ENCODE results near the gene PHF12.

Gene PHF12

DNA sequence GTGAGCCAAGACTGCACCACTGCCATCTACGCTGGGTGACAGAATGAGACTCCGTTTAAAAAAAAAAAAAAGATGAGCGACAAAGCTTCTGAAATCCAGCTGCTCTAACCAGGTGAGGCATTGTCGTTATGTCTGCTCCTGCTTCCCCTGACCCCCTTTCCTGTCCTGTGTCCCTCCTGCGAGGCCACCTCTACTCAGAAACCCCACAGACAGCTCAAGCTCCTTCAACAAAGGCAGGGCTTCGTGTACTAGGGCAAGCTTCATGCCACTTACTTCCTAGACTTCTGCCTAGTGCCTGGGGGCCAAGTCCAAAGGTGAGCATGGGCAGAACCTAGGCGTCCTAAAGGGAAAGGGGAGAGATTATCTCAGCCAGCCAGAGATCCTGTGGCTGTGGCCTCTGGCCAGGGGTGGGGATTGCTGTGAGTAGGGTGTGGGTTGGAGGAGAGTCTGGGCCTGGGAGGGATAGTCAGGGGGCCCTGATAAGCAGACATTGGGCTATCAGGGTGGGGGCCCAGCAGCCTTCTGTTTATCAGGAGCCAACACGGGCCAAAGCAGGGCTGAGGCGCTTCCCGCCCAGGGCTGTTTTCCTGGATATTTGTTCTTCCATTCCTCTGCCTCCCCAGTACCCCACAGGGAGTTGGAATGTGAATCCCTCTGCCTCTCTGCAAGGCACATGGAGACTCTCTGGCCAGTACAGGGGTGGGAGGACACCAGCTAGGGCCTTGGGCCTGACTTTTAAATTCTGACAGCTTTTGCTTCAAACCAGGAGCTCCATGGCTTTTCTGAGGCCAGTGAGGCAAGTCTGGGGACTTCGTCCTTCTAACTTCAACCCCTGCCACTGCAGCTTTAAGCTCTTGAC, 86.1 kb downstream of the PHF12 start:
- H3K9me3 ChIP-seq (ENCODE audit: control insufficient read depth, insufficient read depth, low read depth, low read length): no peaks in the 10 kb centered on the region
- H3K4me3 ChIP-seq (ENCODE audit: low read depth, low read length): no peak overlapping the region
- H3K4me1 ChIP-seq (ENCODE audit: control insufficient read depth, insufficient read depth, low read length): peaks cover 14% of the 10 kb centered on the region
- peaks cover 6% of the 10 kb centered on the region for H3K36me3 ChIP-seq (ENCODE audit: control insufficient read depth, insufficient read depth, low read length)
- no peaks in the 10 kb centered on the region for H3K27me3 ChIP-seq (ENCODE audit: control insufficient read depth, insufficient read depth, low read length)
- H3K27ac ChIP-seq (ENCODE audit: low read depth, low read length): no peak overlapping the region
- H3K9ac ChIP-seq (ENCODE audit: low read length): no peak overlapping the region

DNA sequence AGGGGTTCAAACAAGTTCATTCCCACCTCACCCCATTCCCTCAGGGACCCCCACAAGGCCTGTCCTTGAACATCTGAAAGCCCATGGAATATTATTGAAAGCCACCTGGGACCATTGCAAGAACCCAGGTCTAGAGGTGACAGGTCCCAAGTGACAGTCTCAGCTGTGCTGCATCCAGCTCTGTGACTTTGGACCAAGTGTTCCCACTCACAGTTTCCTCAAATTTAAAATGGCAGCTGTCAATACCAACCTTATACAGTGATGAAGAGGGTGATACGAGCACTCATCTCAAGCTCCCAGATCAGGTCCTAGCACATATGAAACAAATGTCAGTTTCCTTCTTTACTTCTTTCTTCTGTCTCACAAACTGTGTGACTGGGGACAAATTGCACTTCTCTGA, 87.4 kb downstream of the PHF12 start:
- no peak overlapping the region for H3K4me3 ChIP-seq (ENCODE audit: low read depth, low read length)
- no peak overlapping the region for H3K9ac ChIP-seq (ENCODE audit: low read length)
- H3K4me1 ChIP-seq (ENCODE audit: control insufficient read depth, insufficient read depth, low read length): peaks cover 14% of the 10 kb centered on the region
- H3K36me3 ChIP-seq (ENCODE audit: control insufficient read depth, insufficient read depth, low read length): peaks cover 10% of the 10 kb centered on the region
- H3K9me3 ChIP-seq (ENCODE audit: control insufficient read depth, insufficient read depth, low read depth, low read length): no peaks in the 10 kb centered on the region
- H3K27ac ChIP-seq (ENCODE audit: low read depth, low read length): no peak overlapping the region
- no peaks in the 10 kb centered on the region for H3K27me3 ChIP-seq (ENCODE audit: control insufficient read depth, insufficient read depth, low read length)

DNA sequence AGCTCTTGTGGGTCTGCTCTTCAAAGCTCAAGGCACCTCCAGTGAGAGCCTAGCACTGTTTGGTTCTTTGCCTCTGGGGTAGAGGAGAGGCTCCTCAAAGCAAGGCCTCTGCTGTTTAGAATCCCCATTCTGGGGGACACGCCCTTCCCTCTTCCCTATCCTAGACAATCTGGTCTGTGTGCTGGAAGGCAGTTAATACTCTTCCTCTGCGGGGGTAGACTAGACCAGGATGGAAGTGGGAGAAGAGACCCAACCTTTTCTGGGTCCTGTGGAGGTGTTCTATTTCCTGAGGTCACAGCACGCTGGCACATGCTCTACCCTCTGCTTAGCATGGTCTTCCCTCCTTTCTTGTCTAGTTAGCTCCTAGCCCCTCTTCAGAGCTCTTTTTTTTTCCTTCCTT, 88.8 kb downstream of the PHF12 start:
- Histone ChIP-seq H3K36me3 (ENCODE audit: control insufficient read depth, insufficient read depth, low read length) (peaks cover 24% of the 10 kb centered on the region), H3K4me1 (ENCODE audit: control insufficient read depth, insufficient read depth, low read length) (peaks cover 14% of the 10 kb centered on the region), H3K9ac (ENCODE audit: low read length) (no peak overlapping the region), H3K4me3 (ENCODE audit: low read depth, low read length) (no peak overlapping the region), H3K27me3 (ENCODE audit: control insufficient read depth, insufficient read depth, low read length) (no peaks in the 10 kb centered on the region), H3K9me3 (ENCODE audit: control insufficient read depth, insufficient read depth, low read depth, low read length) (no peaks in the 10 kb centered on the region), H3K27ac (ENCODE audit: low read depth, low read length) (peak overlapping the region; percentile 18; the same call in 1 of the 2 replicates)

DNA sequence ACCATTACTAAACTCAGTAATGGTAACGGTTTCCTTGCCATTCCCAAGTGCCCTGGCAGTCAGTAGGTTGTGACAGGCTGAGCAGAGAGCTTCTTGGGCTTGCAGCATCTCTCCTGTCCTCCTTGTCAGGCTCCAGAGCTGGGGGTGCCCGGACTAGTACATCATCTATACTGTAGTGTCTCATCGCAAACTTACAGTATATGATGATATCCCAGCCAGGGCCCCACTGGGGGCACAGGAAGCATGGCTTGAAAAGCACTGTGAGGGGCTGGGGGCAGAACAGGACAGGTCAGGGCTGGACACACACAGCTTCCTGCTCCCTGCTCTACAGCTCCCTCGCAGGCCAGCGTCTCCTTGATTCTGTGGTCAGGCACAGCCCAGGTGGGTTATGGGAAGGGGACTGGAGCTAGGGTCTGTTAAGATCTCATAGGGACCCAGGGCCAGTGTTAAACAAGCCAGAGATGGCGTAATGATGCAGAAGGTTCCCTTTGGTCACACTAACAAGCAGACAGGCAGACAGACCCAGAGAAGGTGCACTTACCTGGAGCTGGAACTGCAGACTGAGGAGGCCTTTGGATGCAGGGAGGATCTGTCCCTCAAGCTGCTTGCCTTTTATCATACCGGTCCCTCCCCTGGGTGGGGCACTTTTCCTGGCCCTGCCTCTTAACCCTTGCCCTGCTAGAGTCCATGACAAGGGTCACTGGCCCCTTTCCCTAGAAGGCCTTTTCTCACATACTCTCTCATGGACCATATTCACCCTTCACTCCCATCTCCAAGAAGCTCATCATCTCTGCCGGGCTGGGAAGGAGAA, 89.7 kb downstream of the PHF12 start:
- peak overlapping the region; percentile 17; the same call in 1 of the 2 replicates for H3K4me3 ChIP-seq (ENCODE audit: low read depth, low read length)
- peaks cover 26% of the 10 kb centered on the region for H3K36me3 ChIP-seq (ENCODE audit: control insufficient read depth, insufficient read depth, low read length)
- H3K9ac ChIP-seq (ENCODE audit: low read length): no peak overlapping the region
- H3K9me3 ChIP-seq (ENCODE audit: control insufficient read depth, insufficient read depth, low read depth, low read length): no peaks in the 10 kb centered on the region
- no peaks in the 10 kb centered on the region for H3K27me3 ChIP-seq (ENCODE audit: control insufficient read depth, insufficient read depth, low read length)
- H3K4me1 ChIP-seq (ENCODE audit: control insufficient read depth, insufficient read depth, low read length): peaks cover 14% of the 10 kb centered on the region
- 0 out of 2 replicates have a peak overlapping the region, but pooled peaks have one; percentile 18 for H3K27ac ChIP-seq (ENCODE audit: low read depth, low read length)

DNA sequence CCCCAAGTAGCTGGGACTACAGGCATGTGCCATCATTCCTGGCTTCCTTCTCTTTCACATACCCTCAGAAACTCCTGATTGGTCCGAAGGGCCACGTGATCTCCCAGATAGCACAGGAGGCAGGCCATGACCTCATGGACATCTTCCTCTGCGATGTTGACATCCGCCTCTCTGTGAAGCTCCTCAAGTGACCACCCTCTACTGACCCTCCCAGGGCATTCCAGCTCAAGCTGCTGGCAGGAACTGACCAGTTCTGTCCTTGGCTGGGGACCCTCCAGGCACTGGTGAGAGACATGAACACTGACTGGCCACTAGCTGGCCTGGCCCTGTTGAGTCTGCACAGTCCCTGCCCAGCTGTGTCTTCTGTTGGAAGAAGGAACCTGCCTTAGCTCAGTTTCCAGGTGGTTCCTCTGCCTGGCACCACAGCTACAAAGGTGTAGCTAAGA, 90.9 kb downstream of the PHF12 start:
- Histone ChIP-seq H3K9me3 (ENCODE audit: control insufficient read depth, insufficient read depth, low read depth, low read length) (no peaks in the 10 kb centered on the region), H3K9ac (ENCODE audit: low read length) (no peak overlapping the region), H3K4me1 (ENCODE audit: control insufficient read depth, insufficient read depth, low read length) (peaks cover 11% of the 10 kb centered on the region), H3K4me3 (ENCODE audit: low read depth, low read length) (no peak overlapping the region), H3K36me3 (ENCODE audit: control insufficient read depth, insufficient read depth, low read length) (peaks cover 32% of the 10 kb centered on the region), H3K27ac (ENCODE audit: low read depth, low read length) (no peak overlapping the region), H3K27me3 (ENCODE audit: control insufficient read depth, insufficient read depth, low read length) (no peaks in the 10 kb centered on the region)

DNA sequence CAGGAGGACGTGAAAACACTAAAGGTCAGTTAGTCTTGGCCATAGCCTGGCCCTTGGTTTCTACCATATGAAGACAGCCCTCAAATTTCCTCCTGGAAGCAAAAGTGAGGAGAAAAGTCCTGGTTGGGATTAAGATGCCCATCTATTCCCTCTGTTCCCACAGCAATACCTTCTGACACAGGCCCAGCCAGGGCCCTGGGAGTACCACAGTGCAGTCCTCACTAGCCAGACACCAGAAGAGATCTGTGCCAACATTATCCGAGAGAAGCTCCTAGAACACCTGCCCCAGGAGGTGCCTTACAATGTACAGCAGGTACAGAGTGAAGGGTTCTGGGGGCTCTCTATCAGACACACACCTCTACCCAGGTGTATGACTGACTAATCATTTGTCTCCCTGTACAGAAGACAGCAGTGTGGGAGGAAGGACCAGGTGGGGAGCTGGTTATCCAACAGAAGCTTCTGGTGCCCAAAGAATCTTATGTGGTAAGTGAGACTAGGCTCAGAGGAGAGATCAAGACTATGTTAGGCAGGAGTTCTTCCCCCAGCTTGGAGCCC, 92.4 kb downstream of the PHF12 start:
- H3K27me3 ChIP-seq (ENCODE audit: control insufficient read depth, insufficient read depth, low read length): no peaks in the 10 kb centered on the region
- H3K9me3 ChIP-seq (ENCODE audit: control insufficient read depth, insufficient read depth, low read depth, low read length): no peaks in the 10 kb centered on the region
- H3K36me3 ChIP-seq (ENCODE audit: control insufficient read depth, insufficient read depth, low read length): peaks cover 32% of the 10 kb centered on the region
- no peak overlapping the region for H3K27ac ChIP-seq (ENCODE audit: low read depth, low read length)
- H3K9ac ChIP-seq (ENCODE audit: low read length): no peak overlapping the region
- no peak overlapping the region for H3K4me3 ChIP-seq (ENCODE audit: low read depth, low read length)
- H3K4me1 ChIP-seq (ENCODE audit: control insufficient read depth, insufficient read depth, low read length): peaks cover 11% of the 10 kb centered on the region

DNA sequence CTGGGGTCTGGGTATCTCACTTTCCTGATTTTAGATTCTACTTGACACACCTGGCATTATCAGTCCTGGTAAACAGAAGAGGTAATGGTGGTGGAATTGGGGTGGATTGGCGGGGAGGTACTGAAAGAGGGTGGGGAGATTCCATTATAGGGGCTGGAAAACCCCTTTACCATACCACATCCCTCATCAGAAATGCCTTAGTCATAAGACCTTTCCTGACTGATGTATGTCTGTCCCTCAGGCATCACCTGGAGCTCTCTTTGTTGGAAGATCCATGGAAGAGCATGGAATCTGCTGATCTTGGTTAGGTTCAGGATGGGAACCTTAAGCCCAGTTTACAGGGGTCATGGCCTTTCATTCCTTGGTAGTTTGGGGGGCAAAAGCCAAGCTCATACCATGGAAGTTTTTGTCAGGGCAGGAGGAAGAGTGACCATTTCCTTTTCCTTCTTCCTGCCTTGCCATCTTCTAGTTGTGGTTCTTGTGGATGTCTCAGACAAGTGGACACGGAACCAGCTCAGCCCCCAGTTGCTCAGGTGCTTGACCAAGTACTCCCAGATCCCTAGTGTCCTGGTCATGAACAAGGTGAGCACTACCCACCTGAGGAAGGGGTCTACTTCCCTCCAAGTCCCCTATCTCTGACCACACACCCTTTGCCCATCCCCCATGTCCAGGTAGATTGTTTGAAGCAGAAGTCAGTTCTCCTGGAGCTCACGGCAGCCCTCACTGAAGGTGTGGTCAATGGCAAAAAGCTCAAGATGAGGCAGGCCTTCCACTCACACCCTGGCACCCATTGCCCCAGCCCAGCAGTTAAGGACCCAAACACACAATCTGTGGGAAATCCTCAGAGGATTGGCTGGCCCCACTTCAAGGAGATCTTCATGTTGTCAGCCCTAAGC, 93.2 kb downstream of the PHF12 start:
- H3K9me3 ChIP-seq (ENCODE audit: control insufficient read depth, insufficient read depth, low read depth, low read length): no peaks in the 10 kb centered on the region
- no peaks in the 10 kb centered on the region for H3K27me3 ChIP-seq (ENCODE audit: control insufficient read depth, insufficient read depth, low read length)
- H3K9ac ChIP-seq (ENCODE audit: low read length): no peak overlapping the region
- peaks cover 32% of the 10 kb centered on the region for H3K36me3 ChIP-seq (ENCODE audit: control insufficient read depth, insufficient read depth, low read length)
- no peak overlapping the region for H3K4me3 ChIP-seq (ENCODE audit: low read depth, low read length)
- H3K4me1 ChIP-seq (ENCODE audit: control insufficient read depth, insufficient read depth, low read length): peaks cover 11% of the 10 kb centered on the region
- no peak overlapping the region for H3K27ac ChIP-seq (ENCODE audit: low read depth, low read length)

DNA sequence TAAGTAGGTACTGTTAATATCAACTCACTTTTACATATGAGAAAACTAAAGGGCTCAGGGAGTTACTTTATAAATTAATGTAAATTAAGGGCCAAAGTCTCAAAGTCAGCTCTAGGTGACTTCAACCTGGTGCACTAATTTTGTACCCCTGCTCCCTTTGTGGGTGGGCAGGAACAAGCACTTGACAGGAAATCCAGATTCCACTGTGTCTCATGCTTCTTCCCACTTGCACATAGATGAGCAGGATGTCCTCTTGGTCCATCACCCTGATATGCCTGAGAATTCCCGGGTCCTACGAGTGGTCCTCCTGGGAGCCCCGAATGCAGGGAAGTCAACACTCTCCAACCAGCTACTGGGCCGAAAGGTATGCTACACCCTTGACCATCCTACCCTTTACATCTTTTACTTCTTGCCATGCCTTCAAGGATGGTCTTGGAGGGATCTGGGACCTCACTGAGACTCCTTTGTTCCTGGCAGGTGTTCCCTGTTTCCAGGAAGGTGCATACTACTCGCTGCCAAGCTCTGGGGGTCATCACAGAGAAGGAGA, 95.2 kb downstream of the PHF12 start:
- Histone ChIP-seq H3K9ac (ENCODE audit: low read length) (no peak overlapping the region), H3K4me3 (ENCODE audit: low read depth, low read length) (peak overlapping the region; percentile 94; the same call in 1 of the 2 replicates)

DNA sequence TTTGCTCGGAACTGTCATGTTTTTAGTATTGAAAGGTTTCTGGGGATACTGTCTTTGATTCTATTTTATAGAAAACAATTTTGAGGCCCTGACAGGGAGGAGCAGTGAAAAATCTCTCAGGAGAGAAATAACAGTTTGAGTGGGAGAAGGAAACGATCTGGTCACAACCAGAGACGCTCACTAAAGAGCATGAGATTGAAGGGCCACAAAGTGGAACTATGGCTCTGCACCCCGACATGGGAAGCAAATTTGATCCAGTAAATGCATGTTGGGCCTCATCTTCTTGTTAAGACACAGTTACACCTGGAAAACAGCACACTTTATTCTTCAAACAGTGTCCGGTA, 96.0 kb downstream of the PHF12 start:
- Histone ChIP-seq H3K36me3 (ENCODE audit: control insufficient read depth, insufficient read depth, low read length) (peaks cover 27% of the 10 kb centered on the region), H3K27me3 (ENCODE audit: control insufficient read depth, insufficient read depth, low read length) (no peaks in the 10 kb centered on the region), H3K4me3 (ENCODE audit: low read depth, low read length) (peak overlapping the region; percentile 94), H3K9me3 (ENCODE audit: control insufficient read depth, insufficient read depth, low read depth, low read length) (no peaks in the 10 kb centered on the region), H3K4me1 (ENCODE audit: control insufficient read depth, insufficient read depth, low read length) (peaks cover 5% of the 10 kb centered on the region), H3K27ac (ENCODE audit: low read depth, low read length) (no peak overlapping the region), H3K9ac (ENCODE audit: low read length) (peak overlapping the region; percentile 88)

More for the DNA sequence above, 95.2 kb downstream of the PHF12 start:
- Histone ChIP-seq H3K9me3 (ENCODE audit: control insufficient read depth, insufficient read depth, low read depth, low read length) (no peaks in the 10 kb centered on the region), H3K36me3 (ENCODE audit: control insufficient read depth, insufficient read depth, low read length) (peaks cover 32% of the 10 kb centered on the region), H3K27ac (ENCODE audit: low read depth, low read length) (no peak overlapping the region), H3K27me3 (ENCODE audit: control insufficient read depth, insufficient read depth, low read length) (no peaks in the 10 kb centered on the region), H3K4me1 (ENCODE audit: control insufficient read depth, insufficient read depth, low read length) (peaks cover 5% of the 10 kb centered on the region)

Measured in HUES6 (cell line).